Stimulated activated CD8-positive, alpha-beta memory T cell treated with anti-CD3 and anti-CD28 coated beads, Interleukin-15, amount 100 ng/mL, for 4 hours (primary cell): ENCODE measurements around the gene CNTNAP2.
"Not testable (repeated sequence)": the region's sequence is repeated elsewhere in the genome, so short reads cannot be mapped to it uniquely, and the experiment has no call there.

Experiments
- DNase-seq, 2 donors: peaks; one replicate each; pipeline ENCODE4 v3.0.0-alpha.2; 2020; ENCODE audit warnings: low read depth in 2 of 2

CNTNAP2 gene

GRCh38 chr7:147096629-147097028 is 980.0 kb downstream of the CNTNAP2 start:
- no peak for DNase-seq

GRCh38 chr7:147103224-147103623 is 986.6 kb downstream of the CNTNAP2 start:
- DNase-seq = no peak

GRCh38 chr7:147106746-147107145 is 990.1 kb downstream of the CNTNAP2 start:
- DNase-seq = no peak

GRCh38 chr7:147114525-147114924 is 997.9 kb downstream of the CNTNAP2 start:
- not testable (repeated sequence) for DNase-seq

- DNase-seq = no peak
Measured at GRCh38 chr7:147136352-147136751, 1019.8 kb downstream of the CNTNAP2 start.

GRCh38 chr7:147145194-147145593 is 1028.6 kb downstream of the CNTNAP2 start:
- DNase-seq = no peak

- no peak for DNase-seq
Measured at GRCh38 chr7:147146169-147146568, 1029.6 kb downstream of the CNTNAP2 start.

GRCh38 chr7:147151661-147152060 is 1035.1 kb downstream of the CNTNAP2 start:
- no peak for DNase-seq

GRCh38 chr7:147153571-147153970 is 1037.0 kb downstream of the CNTNAP2 start:
- DNase-seq = no peak

- no peak for DNase-seq
Measured at GRCh38 chr7:147161405-147161804, 1044.8 kb downstream of the CNTNAP2 start.

GRCh38 chr7:147170341-147171012 is 1053.9 kb downstream of the CNTNAP2 start:
- no peak for DNase-seq

- DNase-seq = no peak
Measured at GRCh38 chr7:147171013-147171391, 1054.4 kb downstream of the CNTNAP2 start.

GRCh38 chr7:147173883-147174282 is 1057.3 kb downstream of the CNTNAP2 start:
- no peak for DNase-seq

- no peak for DNase-seq
Measured at GRCh38 chr7:147182874-147183273, 1066.3 kb downstream of the CNTNAP2 start.

GRCh38 chr7:147183276-147183675 is 1066.7 kb downstream of the CNTNAP2 start:
- DNase-seq = no peak

- DNase-seq = no peak
Measured at GRCh38 chr7:147188467-147188866, 1071.9 kb downstream of the CNTNAP2 start.

- DNase-seq = no peak
Measured at GRCh38 chr7:147193476-147193875, 1076.9 kb downstream of the CNTNAP2 start.

- no peak for DNase-seq
Measured at GRCh38 chr7:147196481-147196880, 1079.9 kb downstream of the CNTNAP2 start.

- DNase-seq = no peak
Measured at GRCh38 chr7:147197006-147197405, 1080.4 kb downstream of the CNTNAP2 start.

- no peak for DNase-seq
Measured at GRCh38 chr7:147199868-147200267, 1083.3 kb downstream of the CNTNAP2 start.

- DNase-seq = no peak
Measured at GRCh38 chr7:147207988-147208387, 1091.4 kb downstream of the CNTNAP2 start.

GRCh38 chr7:147231275-147231674 is 1114.7 kb downstream of the CNTNAP2 start:
- DNase-seq = no peak

- no peak for DNase-seq
Measured at GRCh38 chr7:147235645-147236382, 1119.2 kb downstream of the CNTNAP2 start.
